GM18907 (cell line): ENCODE data around the gene P4HA1.

Experiments
- ATAC-seq: cut with Tn5 transposase; IDR thresholded peaks from one replicate; pipeline ENCODE4 v1.9.1; 2021; ENCODE audit warnings: mild to moderate bottlenecking, moderate library complexity; ENCODE audit not compliant: unreplicated experiment

Gene P4HA1

DNA sequence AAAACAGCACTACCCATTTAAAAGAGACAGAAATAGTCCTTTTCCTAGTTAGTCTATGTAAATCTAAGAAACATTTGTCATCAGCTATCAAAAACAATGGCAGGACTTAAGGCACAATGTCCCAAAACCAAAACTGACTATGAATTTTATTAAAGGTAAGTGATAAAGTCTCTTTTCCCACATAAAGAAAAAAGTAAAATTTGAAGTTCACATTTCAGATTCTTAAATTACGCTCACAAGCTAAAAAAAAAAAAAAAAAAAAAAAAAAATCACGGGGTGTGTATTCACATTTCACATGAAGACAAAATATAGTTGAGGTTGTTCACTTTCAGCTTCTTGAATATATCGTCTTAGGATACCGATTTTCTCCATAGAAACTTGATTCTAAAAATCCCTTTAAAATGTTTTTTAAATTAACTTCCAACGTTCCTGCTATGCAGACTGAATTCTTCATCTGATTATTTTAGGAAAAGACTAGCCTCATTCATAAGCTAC lies 1.6 kb downstream of the P4HA1 start:
- ATAC-seq, result no peak

GRCh38 chr10:73093922-73094850 lies 2.5 kb downstream of the P4HA1 start:
- no peak for ATAC-seq

DNA sequence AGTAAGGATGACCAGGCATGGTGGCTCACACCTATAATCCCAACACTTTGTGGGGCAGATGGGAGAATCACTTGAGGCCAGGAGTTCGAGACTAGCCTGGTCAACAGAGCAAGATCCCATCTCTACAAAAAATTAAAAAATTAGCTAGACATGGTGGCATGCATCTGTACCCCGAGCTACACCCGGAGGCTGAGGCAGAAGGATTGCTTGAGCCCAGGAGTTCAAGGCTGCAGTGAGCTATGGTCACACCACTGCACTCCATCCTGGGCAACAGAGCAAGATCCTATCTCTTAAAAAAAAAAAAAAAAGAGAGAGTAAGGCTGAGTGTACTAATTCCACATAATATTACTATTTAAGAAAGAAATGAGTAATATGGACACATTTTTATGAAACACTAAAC lies 3.8 kb downstream of the P4HA1 start:
- no peak for ATAC-seq

- no peak for ATAC-seq
These were observed 8.4 kb downstream of the P4HA1 start for GRCh38 chr10:73088304-73088703.

GRCh38 chr10:73086816-73087215 lies 9.8 kb downstream of the P4HA1 start:
- no peak for ATAC-seq

DNA sequence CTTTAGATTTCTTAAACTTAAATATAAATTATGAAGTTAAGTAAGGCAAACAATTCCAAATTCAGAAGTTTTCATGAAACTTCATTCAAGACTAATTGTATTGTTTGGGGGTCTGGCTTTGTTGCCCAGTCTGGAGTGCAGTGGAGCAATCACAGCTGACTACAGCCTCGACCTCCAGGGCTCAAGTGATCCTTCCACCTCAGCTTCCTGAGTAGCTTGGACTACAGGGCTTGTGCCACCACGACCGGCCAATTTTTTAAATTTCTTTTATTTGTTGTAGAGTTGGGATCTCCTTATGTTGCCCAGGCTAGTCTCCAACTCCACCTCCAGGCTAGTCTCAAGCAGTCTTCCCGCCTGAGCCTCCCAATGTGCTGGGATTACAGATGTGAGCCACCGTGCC lies 12.5 kb downstream of the P4HA1 start:
- no peak for ATAC-seq

- ATAC-seq, result no peak
These were observed 13.4 kb downstream of the P4HA1 start for GRCh38 chr10:73083221-73083620.

DNA sequence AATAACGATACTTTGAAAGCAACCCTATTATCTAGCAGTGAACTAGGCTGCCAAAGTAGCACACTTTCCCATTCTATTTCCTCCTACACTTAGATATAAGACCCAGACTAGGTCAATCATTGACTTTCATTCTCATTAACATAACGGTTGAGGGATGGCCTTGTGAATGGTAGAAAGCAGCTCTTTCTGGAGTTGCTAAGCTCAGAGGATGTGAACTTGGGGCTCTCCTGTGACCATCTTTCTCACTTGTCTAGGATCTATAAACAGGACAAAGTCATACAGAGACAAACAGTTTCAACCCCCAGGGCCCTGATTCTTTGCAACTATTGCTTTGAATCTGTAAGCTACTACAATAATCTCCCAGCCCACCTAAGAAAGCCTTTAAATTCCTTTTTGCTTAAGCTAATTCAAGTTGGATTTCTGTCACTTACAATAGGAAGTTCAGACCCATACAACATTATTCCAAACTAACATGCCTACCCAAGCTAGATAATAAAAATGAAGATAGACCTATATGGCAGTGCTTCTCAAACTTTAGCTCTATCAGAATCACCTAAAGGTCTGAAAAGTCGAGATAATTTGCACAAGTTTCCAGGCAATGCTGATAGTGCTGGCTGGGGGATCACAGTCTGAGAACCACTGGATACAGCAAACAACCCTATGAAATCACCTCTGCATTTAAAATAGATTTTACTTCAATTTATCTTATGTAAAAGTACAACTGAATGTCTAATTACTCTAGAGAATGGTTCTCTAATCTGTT lies 16.7 kb downstream of the P4HA1 start:
- ATAC-seq, result peak; percentile 84

DNA sequence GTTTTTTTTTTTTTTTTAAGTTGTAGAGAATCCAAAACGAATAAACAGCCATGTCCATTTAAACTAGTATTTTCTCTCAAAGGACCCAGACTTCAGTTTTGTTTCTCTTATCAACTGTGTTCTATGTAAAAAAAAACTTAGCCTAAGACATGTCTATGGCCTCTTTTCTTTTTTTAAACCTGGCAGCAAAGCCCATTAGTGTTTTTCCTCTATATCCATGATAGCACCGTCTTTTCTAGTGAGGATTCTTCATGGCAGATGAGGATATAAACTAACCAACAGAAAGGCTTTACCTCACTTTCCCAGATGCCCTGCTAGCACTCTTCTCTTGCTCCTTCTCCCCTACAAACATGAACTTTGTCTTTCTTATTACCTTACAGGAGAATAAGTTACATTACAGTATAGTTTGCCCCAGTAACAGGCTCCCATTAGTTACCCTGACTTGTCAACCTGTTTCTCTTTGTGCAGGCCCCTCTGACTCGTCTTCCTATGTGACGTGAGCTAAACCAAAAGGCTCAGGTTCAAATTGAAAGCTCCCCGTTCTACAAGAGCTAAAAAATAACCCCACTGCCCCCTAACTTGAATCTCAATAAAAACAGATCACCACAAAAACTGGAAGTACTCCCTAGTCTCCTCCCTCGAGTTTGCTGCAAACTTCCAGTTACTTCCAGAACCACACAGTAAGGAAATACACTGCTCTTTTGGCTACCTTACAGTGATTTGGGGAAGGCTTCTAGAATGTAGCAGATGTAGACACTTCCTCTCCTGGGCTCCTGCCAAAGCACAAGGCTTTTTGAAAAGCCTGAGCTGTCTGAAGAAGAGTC lies 20.1 kb downstream of the P4HA1 start:
- ATAC-seq, result no peak

- no peak for ATAC-seq
These were observed 20.8 kb downstream of the P4HA1 start for GRCh38 chr10:73075829-73076228.

DNA sequence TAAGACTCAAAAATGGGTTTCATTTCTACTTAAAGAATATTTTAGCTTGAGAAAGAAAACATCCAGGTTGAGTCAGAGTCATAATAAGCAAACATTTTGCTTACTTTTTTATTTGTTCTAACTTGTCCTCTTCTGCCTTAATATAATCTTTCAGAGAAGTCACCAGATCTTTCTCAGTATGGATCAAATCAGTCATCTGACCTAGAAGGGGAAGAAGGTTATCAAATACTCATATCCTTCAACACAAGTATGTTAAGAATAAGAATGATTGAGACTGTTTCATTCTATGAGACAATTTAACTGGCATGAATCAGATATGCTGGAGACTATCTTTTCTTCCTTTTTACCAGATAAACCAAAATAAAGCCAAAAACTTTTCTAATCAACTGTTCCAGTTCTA lies 23.0 kb downstream of the P4HA1 start:
- ATAC-seq, result no peak

- ATAC-seq, result no peak
These were observed 31.2 kb downstream of the P4HA1 start for GRCh38 chr10:73065441-73065840.

DNA sequence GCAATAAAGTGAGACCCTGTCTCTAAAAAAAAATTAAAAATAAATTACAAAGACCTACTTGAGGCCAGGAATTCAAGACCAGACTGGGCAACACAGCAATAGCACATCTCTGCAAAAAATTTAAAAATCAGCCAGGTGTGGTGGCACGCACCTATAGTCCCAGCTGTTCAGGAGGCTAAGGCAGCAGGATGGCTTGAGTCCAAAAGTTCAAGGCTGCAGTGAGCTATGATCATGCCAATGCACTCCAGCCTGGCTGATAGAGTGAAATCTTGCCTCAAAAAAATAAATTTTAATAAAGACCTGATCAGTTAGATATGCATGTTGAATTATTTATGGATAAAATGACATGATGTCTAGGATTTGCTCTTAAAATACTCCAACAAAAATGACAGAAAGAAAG lies 34.9 kb downstream of the P4HA1 start:
- ATAC-seq, result no peak

GRCh38 chr10:73060738-73061635 lies 35.7 kb downstream of the P4HA1 start:
- ATAC-seq, result no peak

DNA sequence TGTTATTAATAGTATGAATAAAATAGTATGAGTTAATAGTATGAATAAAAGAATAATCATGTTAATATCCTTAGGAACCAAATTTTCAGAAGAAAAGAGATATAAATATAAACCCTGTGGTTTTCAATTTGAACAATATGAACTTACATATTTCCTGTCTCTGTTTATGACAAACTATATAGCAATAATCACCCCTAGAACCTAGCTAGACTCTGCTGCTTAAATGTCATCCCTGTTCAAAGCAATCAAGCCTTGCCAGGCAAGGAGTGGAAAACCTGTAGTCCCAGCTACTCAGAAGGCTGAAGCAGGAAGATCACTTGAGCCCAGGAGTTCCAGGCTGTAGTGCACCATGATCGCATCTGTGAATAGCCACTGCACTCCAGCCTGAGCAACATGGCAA lies 36.5 kb downstream of the P4HA1 start:
- no peak for ATAC-seq

- no peak for ATAC-seq
These were observed 38.5 kb downstream of the P4HA1 start for GRCh38 chr10:73058057-73058591.

DNA sequence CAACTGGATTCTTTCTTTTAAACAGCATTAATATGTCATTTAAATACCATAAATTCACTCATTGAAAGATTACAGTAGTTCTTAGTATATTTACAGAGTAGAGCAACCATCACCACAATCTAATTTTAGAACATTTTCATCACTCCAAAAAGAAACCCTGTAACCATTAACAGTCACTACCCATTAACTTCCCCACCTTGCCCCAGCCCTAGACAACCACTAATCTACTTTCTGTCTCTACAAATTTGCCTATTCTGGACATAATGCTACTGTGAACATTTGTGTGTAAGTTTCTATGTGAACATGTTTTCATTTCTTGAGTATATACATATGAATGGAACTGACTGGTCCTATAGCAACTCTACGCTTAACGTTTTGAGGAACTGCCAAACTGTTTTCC lies 42.4 kb downstream of the P4HA1 start:
- ATAC-seq, result peak; percentile 92

- ATAC-seq, result no peak
These were observed 43.4 kb downstream of the P4HA1 start for GRCh38 chr10:73053275-73053674.

GRCh38 chr10:73044378-73045285 lies 52.0 kb downstream of the P4HA1 start:
- ATAC-seq, result no peak
